ENCODE measurements around the gene CHRM4.

GRCh38 chr11:46391186-46391577 lies 394 bp downstream of the CHRM4 start:
- TF ChIP-seq, protein P1, sequence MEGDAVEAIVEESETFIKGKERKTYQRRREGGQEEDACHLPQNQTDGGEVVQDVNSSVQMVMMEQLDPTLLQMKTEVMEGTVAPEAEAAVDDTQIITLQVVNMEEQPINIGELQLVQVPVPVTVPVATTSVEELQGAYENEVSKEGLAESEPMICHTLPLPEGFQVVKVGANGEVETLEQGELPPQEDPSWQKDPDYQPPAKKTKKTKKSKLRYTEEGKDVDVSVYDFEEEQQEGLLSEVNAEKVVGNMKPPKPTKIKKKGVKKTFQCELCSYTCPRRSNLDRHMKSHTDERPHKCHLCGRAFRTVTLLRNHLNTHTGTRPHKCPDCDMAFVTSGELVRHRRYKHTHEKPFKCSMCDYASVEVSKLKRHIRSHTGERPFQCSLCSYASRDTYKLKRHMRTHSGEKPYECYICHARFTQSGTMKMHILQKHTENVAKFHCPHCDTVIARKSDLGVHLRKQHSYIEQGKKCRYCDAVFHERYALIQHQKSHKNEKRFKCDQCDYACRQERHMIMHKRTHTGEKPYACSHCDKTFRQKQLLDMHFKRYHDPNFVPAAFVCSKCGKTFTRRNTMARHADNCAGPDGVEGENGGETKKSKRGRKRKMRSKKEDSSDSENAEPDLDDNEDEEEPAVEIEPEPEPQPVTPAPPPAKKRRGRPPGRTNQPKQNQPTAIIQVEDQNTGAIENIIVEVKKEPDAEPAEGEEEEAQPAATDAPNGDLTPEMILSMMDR (IDR thresholded peaks at IDR 0.05), result no peak
- TF ChIP-seq POLR2A (IDR thresholded peaks at IDR 0.05), result no peak

Measured in body of pancreas (tissue), 4 donors.